HCT116 (cell line): Measurements from ENCODE around the gene DPYSL4. TPM values are rescaled to one million over a fixed set of nuclear protein-coding genes. Genes with fewer than 3 reads are reported as not detected.

ENCODE experiments used
- ATAC-seq: fragments of 200-7000 bp; cut with Tn5 transposase; 2 replicates; pipeline ENCODE4 v1.9.1; 2020; ENCODE audit warnings: mild to moderate bottlenecking, moderate library complexity
- BruUV-seq: library from RNA; stranded (reverse); fragments of 400-500 nt; replicated peaks from 2 replicates; lab custom pipeline; 2021; lab: Mats Ljungman, UMichigan
- CTCF ChIA-PET: fragments of 300-600 bp; sonication (Branson Sonifier 250); formaldehyde crosslinking; loops from one replicate; lab custom pipeline; 2021; ENCODE audit warnings: antibody characterized with exemption; lab: Charles Lee
- POLR2A ChIA-PET: fragments of 300-600, 350-600 bp; sonication (Branson Sonifier 250); formaldehyde crosslinking; loops from one replicate; lab custom pipeline; 2021; ENCODE audit warnings: antibody characterized with exemption; lab: Charles Lee
- RAD21 ChIA-PET, 2 experiments: fragments of 300-600 bp; sonication (Branson Sonifier 250); formaldehyde crosslinking; loops; one replicate each; lab custom pipeline; 2023; ENCODE audit warnings: low total read pairs in 2 of 2; ENCODE audit not compliant: uncharacterized antibody in 2 of 2, unreplicated experiment in 2 of 2, low non-redundant PET in 1 of 2; lab: Charles Lee
- DNase-seq: peaks from one replicate; pipeline ENCODE4 v3.0.0-alpha.2; 2010; ENCODE audit warnings: low read depth, low spot score
- H2AFZ ChIP-seq: fragments of 200-600 bp; shearing (Covaris generic), sonication (generic); 2 replicates; pipeline ENCODE4 v1.6.1; 2017; ENCODE audit warnings: low read depth, mixed run types, mixed read lengths, antibody characterized with exemption, low read length; ENCODE audit not compliant: poor library complexity, severe bottlenecking
- H3K27ac ChIP-seq: 2 replicates; pipeline ENCODE4 v1.5.1; 2012; ENCODE audit warnings: low read depth, low read length
- H3K27me3 ChIP-seq: fragments of 200-600 bp; sonication (generic); 2 replicates; pipeline ENCODE4 v1.6.1; 2016; ENCODE audit warnings: mixed run types, low read length, mixed read lengths; ENCODE audit not compliant: insufficient read depth
- H3K36me3 ChIP-seq, 2 experiments: fragments of 200-500 bp in 1 of 2; fragments of 200-600 bp in 1 of 2; sonication (Bioruptor generic) in 1 of 2; sonication (generic) in 1 of 2; 2 replicates each; pipeline versions ENCODE4 v1.5.1 to v1.6.1; 2014 to 2016; ENCODE audit warnings: low read length in 2 of 2, inconsistent platforms in 1 of 2, mixed read lengths in 1 of 2, mixed run types in 1 of 2; ENCODE audit not compliant: insufficient read depth in 2 of 2, control insufficient read depth in 1 of 2
- H3K4me1 ChIP-seq, 2 experiments: fragments of 200-600 bp in 1 of 2; sonication (generic) in 1 of 2; 2 replicates each; pipeline versions ENCODE4 v1.5.1 to v1.6.1; 2012 to 2017; ENCODE audit warnings: low read length in 2 of 2, inconsistent platforms in 1 of 2, mild to moderate bottlenecking in 1 of 2, mixed read lengths in 1 of 2, mixed run types in 1 of 2, moderate library complexity in 1 of 2; ENCODE audit not compliant: insufficient read depth in 2 of 2, control insufficient read depth in 1 of 2
- H3K4me2 ChIP-seq: fragments of 200-600 bp; sonication (generic); 2 replicates; pipeline ENCODE4 v1.6.1; 2017; ENCODE audit warnings: mixed run types, low read length, mixed read lengths
- H3K4me3 ChIP-seq, 2 experiments: fragments of 200-600 bp in 1 of 2; sonication (generic) in 1 of 2; replicated peaks in 1 of 2; 2 replicates each; pipeline ENCODE4 v1.5.1; 2011 to 2016; ENCODE audit warnings: low read length in 2 of 2, control low read depth in 1 of 2, low read depth in 1 of 2, mild to moderate bottlenecking in 1 of 2, mixed read lengths in 1 of 2, mixed run types in 1 of 2
- H3K79me2 ChIP-seq: fragments of 200-600 bp; sonication (generic); 2 replicates; pipeline ENCODE4 v1.6.1; 2017; ENCODE audit warnings: mild to moderate bottlenecking, mixed run types, low read length, moderate library complexity, mixed read lengths; ENCODE audit not compliant: insufficient read depth
- H3K9ac ChIP-seq: fragments of 200-600 bp; sonication (generic); 2 replicates; pipeline ENCODE4 v1.6.1; 2016; ENCODE audit warnings: low read length, mixed read lengths
- H3K9me2 ChIP-seq: fragments of 200-600 bp; sonication (generic), shearing (Covaris generic); 2 replicates; pipeline ENCODE4 v1.6.1; 2017; ENCODE audit warnings: mixed run types, mild to moderate bottlenecking, moderate library complexity; ENCODE audit not compliant: insufficient read depth
- H3K9me3 ChIP-seq, 2 experiments: fragments of 200-500 bp in 1 of 2; fragments of 200-600 bp in 1 of 2; sonication (Bioruptor generic) in 1 of 2; sonication (generic) in 1 of 2; 2 replicates each; pipeline ENCODE4 v1.6.1; 2014 to 2017; ENCODE audit warnings: low read length in 2 of 2, mixed read lengths in 2 of 2, inconsistent platforms in 1 of 2, low read depth in 1 of 2, mild to moderate bottlenecking in 1 of 2, mixed run types in 1 of 2, moderate library complexity in 1 of 2; ENCODE audit not compliant: control insufficient read depth in 1 of 2, insufficient read depth in 1 of 2
- H4K20me1 ChIP-seq: fragments of 200-600 bp; sonication (generic), shearing (Covaris generic); 2 replicates; pipeline ENCODE4 v1.6.1; 2017; ENCODE audit warnings: mixed run types, mild to moderate bottlenecking, moderate library complexity; ENCODE audit not compliant: insufficient read depth
- ATF3 ChIP-seq: IDR thresholded peaks from 2 replicates; pipeline ENCODE4 v1.6.1; 2012
- CTCF ChIP-seq, 3 experiments: fragments of 200-600 bp in 1 of 3; sonication (generic) in 1 of 3; IDR thresholded peaks in 2 of 3; conservative IDR thresholded peaks in 1 of 3; 2 replicates each; pipeline ENCODE4 v1.5.1; 2012 to 2017; ENCODE audit warnings: low read depth in 2 of 3, low read length in 2 of 3, antibody characterized with exemption in 1 of 3, borderline replicate concordance in 1 of 3, control low read depth in 1 of 3, mild to moderate bottlenecking in 1 of 3, mixed read lengths in 1 of 3, mixed run types in 1 of 3, moderate library complexity in 1 of 3; ENCODE audit not compliant: insufficient read depth in 1 of 3
- EGR1 ChIP-seq: IDR thresholded peaks from 2 replicates; pipeline ENCODE4 v1.6.1; 2012; ENCODE audit warnings: low read depth
- ELF1 ChIP-seq: IDR thresholded peaks from 2 replicates; pipeline ENCODE4 v1.6.1; 2012; ENCODE audit warnings: low read depth, borderline replicate concordance
- EZH2 ChIP-seq: fragments of 200-600 bp; sonication (generic); IDR thresholded peaks from 2 replicates; pipeline ENCODE4 v1.6.1; 2017; ENCODE audit warnings: antibody characterized with exemption, mixed run types
- EZH2phosphoT487 ChIP-seq: fragments of 200-600 bp; IDR thresholded peaks from 2 replicates; pipeline ENCODE4 v1.6.1; 2018; ENCODE audit warnings: antibody characterized with exemption, borderline replicate concordance
- MAX ChIP-seq: IDR thresholded peaks from 2 replicates; pipeline ENCODE4 v1.6.1; 2012
- POLR2A ChIP-seq: IDR thresholded peaks from 2 replicates; pipeline ENCODE4 v1.7.0; 2011; ENCODE audit warnings: borderline replicate concordance; ENCODE audit not compliant: insufficient read depth, insufficient read length; ENCODE audit errors: extremely low read depth
- POLR2AphosphoS5 ChIP-seq: IDR thresholded peaks from 2 replicates; pipeline ENCODE4 v1.6.1; 2011; ENCODE audit warnings: mild to moderate bottlenecking, low read depth, low read length, moderate library complexity
- RAD21 ChIP-seq: IDR thresholded peaks from 2 replicates; pipeline ENCODE4 v1.6.1; 2012; ENCODE audit warnings: low read depth, mild to moderate bottlenecking
- REST ChIP-seq: IDR thresholded peaks from 2 replicates; pipeline ENCODE4 v1.6.1; 2012; ENCODE audit warnings: low read depth
- SIN3A ChIP-seq: IDR thresholded peaks from 2 replicates; pipeline ENCODE4 v1.6.1; 2012; ENCODE audit warnings: low read depth
- SP1 ChIP-seq: IDR thresholded peaks from 2 replicates; pipeline ENCODE4 v1.6.1; 2012; ENCODE audit warnings: low read depth
- SRF ChIP-seq: IDR thresholded peaks from 2 replicates; pipeline ENCODE4 v1.6.1; 2012; ENCODE audit warnings: low read depth
- TCF7L2 ChIP-seq: IDR thresholded peaks from 2 replicates; pipeline ENCODE4 v1.7.0; 2011; ENCODE audit warnings: borderline replicate concordance, inconsistent platforms; ENCODE audit not compliant: insufficient read depth, insufficient read length; ENCODE audit errors: extremely low read depth
- YY1 ChIP-seq: IDR thresholded peaks from 2 replicates; pipeline ENCODE4 v1.6.1; 2011; ENCODE audit warnings: low read length, low read depth, moderate library complexity, mild to moderate bottlenecking; ENCODE audit not compliant: insufficient replicate concordance; ENCODE audit errors: extremely low read depth
- ZBTB33 ChIP-seq: IDR thresholded peaks from 2 replicates; pipeline ENCODE4 v1.6.1; 2011; ENCODE audit warnings: mild to moderate bottlenecking, low read length, moderate library complexity; ENCODE audit not compliant: insufficient replicate concordance; ENCODE audit errors: extremely low read depth
- ZFX ChIP-seq: fragments of 450-650 bp; IDR thresholded peaks from 2 replicates; pipeline ENCODE4 v1.6.1; 2017
- ZNF274 ChIP-seq: fragments of 200-500 bp; sonication (Bioruptor generic); IDR thresholded peaks from 2 replicates; pipeline ENCODE4 v1.6.1; 2014; ENCODE audit warnings: mild to moderate bottlenecking, low read depth, low read length, inconsistent platforms
- intact Hi-C: fragments of 100-400 bp; cut with micrococcal nuclease; formaldehyde crosslinking; loops from 2 replicates; pipeline ENCODE4 v1.10.0; 2022
- total RNA-seq: library from RNA; stranded (reverse); gene quantifications from one replicate; pipeline ENCODE4 v1.2.1, GENCODE V29; 2021; ENCODE audit not compliant: unreplicated experiment

DPYSL4 gene
- total RNA-seq, 1 experiment from 2014 or later: 5.4 TPM

GRCh38 chr10:132139526-132139925 is 47.2 kb upstream of the DPYSL4 start:
- Histone ChIP-seq H3K79me2 (no peaks in the 10 kb centered on the region), H3K4me1 (peaks cover 0 to 3% of the 10 kb centered on the region in 2 experiments; a peak in 1 of 4 replicates), H3K9ac (no peak overlapping the region), H3K9me2 (no peaks in the 10 kb centered on the region), H4K20me1 (no peaks in the 10 kb centered on the region), H3K9me3 (no peaks in the 10 kb centered on the region), H3K27me3 (no peaks in the 10 kb centered on the region), H3K27ac (no peak overlapping the region), H3K4me2 (no peak overlapping the region), H2AFZ (no peak overlapping the region), H3K36me3 (no peaks in the 10 kb centered on the region), H3K4me3 (no peak overlapping the region)
- BruUV-seq: no TSS peak
- CTCF ChIA-PET: no interaction called here
- DNase-seq (no peak), ATAC-seq (no peak)
- RAD21 ChIA-PET: no interaction called here
- no peak for TF ChIP-seq ATF3
- TF ChIP-seq POLR2AphosphoS5: no peak
- no peak for TF ChIP-seq SIN3A
- TF ChIP-seq REST: no peak
- TF ChIP-seq CTCF (IDR thresholded peaks at IDR 0.05 in 2 of 3, conservative IDR thresholded peaks at IDR 0.05 in 1 of 3; ENCODE audit: borderline replicate concordance in 1 of 3, insufficient read depth in 1 of 3, low read depth in 2 of 3, low read length in 2 of 3): no peak
- TF ChIP-seq ZNF274: no peak
- TF ChIP-seq POLR2A: no peak
- TF ChIP-seq ZFX: no peak
- no peak for TF ChIP-seq RAD21
- no peak for TF ChIP-seq SRF
- TF ChIP-seq EZH2: no peak
- TF ChIP-seq EZH2phosphoT487: no peak
- no peak for TF ChIP-seq SP1
- TF ChIP-seq ZBTB33: no peak
- no peak for TF ChIP-seq TCF7L2
- TF ChIP-seq MAX: no peak
- no peak for TF ChIP-seq EGR1
- no peak for TF ChIP-seq YY1
- no peak for TF ChIP-seq ELF1
- POLR2A ChIA-PET: no interaction called here
- intact Hi-C loops: no loop called here
